Thyroid gland (tissue), 4 donors: ENCODE measurements around the gene NUP62CL. TPM values are rescaled to one million over a fixed set of nuclear protein-coding genes. Genes with fewer than 3 reads are reported as not detected.
A peak's percentile ranks its signal among the peaks of the same experiment; 100 is the strongest.

ENCODE experiments used
- DNase-seq, 2 donors: peaks; one replicate each; pipeline ENCODE4 v3.0.0-alpha.2; 2019
- H3K27ac ChIP-seq, 3 donors: fragments of 200-600 bp; sonication (generic); 1 replicate in 2 of 3; 2 replicates in 1 of 3; pipeline ENCODE4 v1.5.1; 2016 to 2019; ENCODE audit warnings: mild to moderate bottlenecking in 1 of 3, moderate library complexity in 1 of 3
- H3K27me3 ChIP-seq: fragments of 200-600 bp; sonication (generic); one replicate; pipeline ENCODE4 v1.5.1; 2019
- H3K36me3 ChIP-seq, 2 donors: fragments of 200-600 bp; sonication (generic); one replicate each; pipeline ENCODE4 v1.5.1; 2016 to 2019
- H3K4me1 ChIP-seq, 2 donors: fragments of 200-600 bp; sonication (generic); one replicate each; pipeline ENCODE4 v1.5.1; 2017 to 2019
- H3K4me3 ChIP-seq, 3 donors: fragments of 200-600 bp; sonication (generic); replicated peaks in 1 of 3; 1 replicate in 2 of 3; 2 replicates in 1 of 3; pipeline ENCODE4 v1.5.1; 2016; ENCODE audit warnings: mild to moderate bottlenecking in 1 of 3
- H3K9me3 ChIP-seq: fragments of 200-600 bp; sonication (generic); one replicate; pipeline ENCODE4 v1.5.1; 2017
- POLR2A ChIP-seq, 2 donors: fragments of 450-650 bp; IDR thresholded peaks; one replicate each; pipeline ENCODE4 v1.6.1; 2017; ENCODE audit warnings: antibody characterized with exemption in 2 of 2, mild to moderate bottlenecking in 2 of 2, moderate library complexity in 1 of 2
- WGBS, 2 donors: methylation state at CpG; one replicate each; pipeline ENCODE4 v1.1.5; 2017; 5-methylcytosine and 5-hydroxymethylcytosine counted together
- intact Hi-C: fragments of 100-400 bp; cut with DNase I; formaldehyde crosslinking; loops from one replicate; pipeline ENCODE4 v1.15.1; 2023
- total RNA-seq, 4 donors: library from RNA; depleted of rRNA; stranded (reverse); fragments of >200 nt; gene quantifications; one replicate each; pipeline ENCODE4 v1.2.3, GENCODE V29; 2016
- TF ChIP-seq, protein P1 (sequence below), 6 experiments: fragments of 200-600 bp in 3 of 6; fragments of 450-650 bp in 3 of 6; sonication (generic) in 3 of 6; IDR thresholded peaks; one replicate each; pipeline ENCODE4 v1.5.1; 2016 to 2019; ENCODE audit warnings: antibody characterized with exemption in 6 of 6, mild to moderate bottlenecking in 2 of 6, inconsistent platforms in 1 of 6, moderate library complexity in 1 of 6

NUP62CL gene
- total RNA-seq, 4 donors from 2014 or later: 10.6 to 16.1 (median 15.3) TPM

DNA sequence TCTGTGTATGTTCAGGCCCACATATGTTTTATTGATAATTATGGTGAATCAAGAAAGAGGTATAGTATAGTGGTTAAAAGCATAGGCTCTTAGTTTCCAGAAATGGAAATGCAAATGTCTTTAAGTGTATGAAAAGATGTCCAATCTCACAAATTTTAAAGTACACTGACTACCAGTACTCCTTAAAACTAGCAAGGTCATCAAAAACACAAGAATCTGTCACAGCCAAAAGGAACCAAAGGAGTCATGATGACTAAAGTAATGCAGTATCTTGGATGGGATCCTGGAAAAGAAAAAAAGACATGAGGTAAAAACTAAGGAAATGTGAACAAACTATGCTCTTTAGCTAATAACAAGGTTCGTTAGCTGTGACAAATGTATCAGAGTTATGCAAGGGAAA, 87.0 kb downstream of the NUP62CL start:
- no peaks in the 10 kb centered on the region for H3K9me3 ChIP-seq
- no peaks in the 10 kb centered on the region for H3K36me3 ChIP-seq
- TF ChIP-seq, protein P1, sequence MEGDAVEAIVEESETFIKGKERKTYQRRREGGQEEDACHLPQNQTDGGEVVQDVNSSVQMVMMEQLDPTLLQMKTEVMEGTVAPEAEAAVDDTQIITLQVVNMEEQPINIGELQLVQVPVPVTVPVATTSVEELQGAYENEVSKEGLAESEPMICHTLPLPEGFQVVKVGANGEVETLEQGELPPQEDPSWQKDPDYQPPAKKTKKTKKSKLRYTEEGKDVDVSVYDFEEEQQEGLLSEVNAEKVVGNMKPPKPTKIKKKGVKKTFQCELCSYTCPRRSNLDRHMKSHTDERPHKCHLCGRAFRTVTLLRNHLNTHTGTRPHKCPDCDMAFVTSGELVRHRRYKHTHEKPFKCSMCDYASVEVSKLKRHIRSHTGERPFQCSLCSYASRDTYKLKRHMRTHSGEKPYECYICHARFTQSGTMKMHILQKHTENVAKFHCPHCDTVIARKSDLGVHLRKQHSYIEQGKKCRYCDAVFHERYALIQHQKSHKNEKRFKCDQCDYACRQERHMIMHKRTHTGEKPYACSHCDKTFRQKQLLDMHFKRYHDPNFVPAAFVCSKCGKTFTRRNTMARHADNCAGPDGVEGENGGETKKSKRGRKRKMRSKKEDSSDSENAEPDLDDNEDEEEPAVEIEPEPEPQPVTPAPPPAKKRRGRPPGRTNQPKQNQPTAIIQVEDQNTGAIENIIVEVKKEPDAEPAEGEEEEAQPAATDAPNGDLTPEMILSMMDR (IDR thresholded peaks at IDR 0.05): no peak
- no peak for TF ChIP-seq POLR2A (IDR thresholded peaks at IDR 0.05)
- DNase-seq: no peak
- no peaks in the 10 kb centered on the region for H3K27me3 ChIP-seq
- peaks cover 0 to 6% of the 10 kb centered on the region in 2 donors for H3K4me1 ChIP-seq
- no peak overlapping the region for H3K27ac ChIP-seq
- intact Hi-C loops: no loop called here
- H3K4me3 ChIP-seq: no peak overlapping the region
- WGBS, 2 donors: 86 to 96% methylated on average over 1 of the region's 1 CpG

DNA sequence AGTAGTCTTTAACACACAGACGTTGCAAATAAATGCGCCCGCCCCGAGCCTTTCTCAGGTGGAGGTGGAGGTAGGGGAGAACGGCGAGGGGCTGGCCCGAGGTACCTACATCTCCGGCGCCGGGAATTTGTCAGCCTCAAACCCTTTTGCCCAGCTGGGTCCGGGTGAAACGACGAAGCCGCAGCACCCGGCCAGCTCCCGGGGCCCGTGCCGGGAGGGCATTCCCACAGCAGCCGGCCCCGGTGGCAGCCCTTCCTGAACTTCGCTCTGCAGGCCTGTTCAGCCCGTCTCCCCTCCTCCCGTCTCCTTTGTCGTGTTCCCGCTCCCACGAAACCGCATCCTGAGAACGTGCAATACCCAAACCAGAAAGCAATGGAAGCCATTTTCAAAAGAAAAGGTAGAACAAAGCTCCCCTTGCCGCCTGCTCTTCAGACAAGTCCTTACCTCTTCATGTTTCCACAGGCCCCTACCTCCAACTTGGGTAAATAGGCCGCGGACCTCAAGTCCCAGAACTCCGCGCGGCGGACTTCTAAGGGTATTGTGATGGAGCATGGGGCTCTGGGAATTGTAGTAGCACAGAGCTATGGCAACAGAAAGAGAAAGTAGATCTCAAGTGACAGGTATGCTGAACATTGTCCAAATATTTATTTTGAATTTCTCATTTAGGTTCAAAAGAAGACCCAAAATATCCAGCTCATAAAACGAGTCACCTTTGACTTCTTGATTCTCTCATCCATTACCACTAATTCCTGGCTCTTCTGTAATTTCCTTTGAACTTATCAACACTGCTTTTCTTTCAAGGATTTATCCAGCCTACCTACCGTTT, 87.7 kb downstream of the NUP62CL start, which contains the start of gene RBM41:
Gene RBM41 (minus strand): TSS at position 501 of the 826 bp plus-strand sequence. CDS start 49 bp downstream, at position 452.
- peak; percentile 78 to 84 for DNase-seq
- peak within 1 kb of the TSS in 1 of 3 donors; percentile 72 for H3K27ac ChIP-seq
- peak in 1 of 2 donors; percentile 41 for TF ChIP-seq POLR2A (IDR thresholded peaks at IDR 0.05)
- TF ChIP-seq, protein P1 (IDR thresholded peaks at IDR 0.05): no peak
- intact Hi-C loops: no loop called here
- H3K36me3 ChIP-seq: peaks cover 0 to 2% of the 10 kb centered on the region in 2 donors
- H3K4me1 ChIP-seq: peaks cover 0 to 6% of the 10 kb centered on the region in 2 donors
- WGBS, 2 donors: 0 to 2% methylated on average over 11 to 14 of the region's 37 CpGs
- no peaks in the 10 kb centered on the region for H3K9me3 ChIP-seq
- no peaks in the 10 kb centered on the region for H3K27me3 ChIP-seq
- peak within 1 kb of the TSS in 2 of 3 donors; percentile 38 to 44 for H3K4me3 ChIP-seq

DNA sequence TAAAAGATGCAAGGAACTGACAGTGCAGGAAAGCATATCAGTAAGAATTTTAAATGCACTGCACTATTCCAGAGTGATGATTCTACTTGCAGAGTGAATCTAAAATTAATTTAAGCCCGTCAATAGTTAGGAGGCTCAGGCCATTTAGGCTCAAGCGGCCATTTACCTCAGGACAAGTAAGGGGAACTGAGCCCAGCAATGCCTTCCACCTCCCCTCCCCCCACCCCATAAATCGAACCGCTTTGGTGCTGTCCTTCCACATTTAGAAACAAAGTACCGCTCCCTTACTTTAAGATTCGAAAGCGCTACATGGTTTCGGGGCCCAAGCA, 88.3 kb downstream of the NUP62CL start:
- intact Hi-C loops: no loop called here
- Histone ChIP-seq H3K4me3 (peak overlapping the region in 2 of 3 donors; percentile 38 to 44), H3K9me3 (no peaks in the 10 kb centered on the region), H3K27me3 (no peaks in the 10 kb centered on the region), H3K4me1 (peaks cover 0 to 6% of the 10 kb centered on the region in 2 donors), H3K27ac (peak overlapping the region in 1 of 3 donors; percentile 72), H3K36me3 (peaks cover 0 to 2% of the 10 kb centered on the region in 2 donors)
- TF ChIP-seq, protein P1 (IDR thresholded peaks at IDR 0.05): no peak
- TF ChIP-seq POLR2A (IDR thresholded peaks at IDR 0.05): no peak
- DNase-seq: no peak
- WGBS, 2 donors: 0 to 11% methylated on average over 3 to 5 of the region's 8 CpGs

DNA sequence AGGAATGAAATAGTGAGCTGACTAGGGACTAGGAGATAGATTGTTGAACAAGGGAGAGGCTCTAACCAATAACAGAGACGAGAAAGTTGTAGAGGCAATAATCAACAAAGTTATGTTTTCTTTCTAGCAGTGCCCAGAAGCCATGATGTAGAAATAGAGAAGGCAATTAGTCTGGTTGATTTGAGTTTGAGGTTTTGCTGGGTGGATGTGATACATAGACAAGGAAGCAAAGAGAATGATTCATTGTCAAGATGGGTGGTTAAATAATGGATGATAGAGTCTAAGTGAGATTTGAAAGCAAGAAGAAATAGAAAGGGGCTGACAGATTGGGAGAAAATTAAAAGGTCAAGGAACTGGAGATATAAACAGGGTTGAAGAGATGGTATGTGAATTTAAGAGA, 98.8 kb downstream of the NUP62CL start:
- Histone ChIP-seq H3K27ac (no peak overlapping the region), H3K4me3 (no peak overlapping the region), H3K36me3 (peaks cover 0 to under 1% of the 10 kb centered on the region in 2 donors), H3K27me3 (no peaks in the 10 kb centered on the region), H3K9me3 (no peaks in the 10 kb centered on the region), H3K4me1 (no peaks in the 10 kb centered on the region)
- intact Hi-C loops: no loop called here
- TF ChIP-seq, protein P1 (IDR thresholded peaks at IDR 0.05): no peak
- TF ChIP-seq POLR2A (IDR thresholded peaks at IDR 0.05): no peak
- WGBS, 2 donors: 94 to 97% methylated on average over 1 of the region's 1 CpG
- no peak for DNase-seq

DNA sequence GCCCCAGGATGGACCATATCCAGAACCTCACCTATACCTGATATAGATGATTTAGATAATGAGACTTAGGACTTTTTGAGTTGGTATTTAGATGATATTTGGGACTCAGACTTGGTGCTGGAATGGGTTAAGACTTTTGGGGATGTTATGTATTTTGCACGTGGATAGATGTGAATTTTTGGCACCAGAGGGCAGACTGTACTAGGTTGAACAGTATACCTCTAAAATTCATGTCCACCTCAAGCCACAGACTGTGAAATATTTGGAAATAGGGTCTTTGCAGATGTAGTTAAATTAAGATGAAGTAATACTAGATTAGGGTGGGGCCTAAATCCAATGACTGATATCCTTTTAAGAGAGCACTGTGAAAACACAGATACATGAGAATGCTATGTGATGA, 103.3 kb downstream of the NUP62CL start:
- Histone ChIP-seq H3K27me3 (no peaks in the 10 kb centered on the region), H3K9me3 (no peaks in the 10 kb centered on the region), H3K4me1 (no peaks in the 10 kb centered on the region), H3K36me3 (no peaks in the 10 kb centered on the region), H3K27ac (no peak overlapping the region), H3K4me3 (no peak overlapping the region)
- 9 to 15% methylated on average over 1 of the region's 1 CpG for WGBS, 2 donors
- no peak for TF ChIP-seq POLR2A (IDR thresholded peaks at IDR 0.05)
- TF ChIP-seq, protein P1 (IDR thresholded peaks at IDR 0.05): peak in 1 of 6 experiments; percentile 17
- intact Hi-C loops: no loop called here
- DNase-seq: no peak
